HepG2 (cell line): ENCODE measurements around the gene GRAMD1A. TPM values are rescaled to one million over a fixed set of nuclear protein-coding genes. Genes with fewer than 3 reads are reported as not detected.

Experiments used
- BCLAF1 ChIP-seq: fragments of 450-650 bp; IDR thresholded peaks from 2 replicates; pipeline ENCODE4 v1.6.1; 2017; ENCODE audit warnings: mild to moderate bottlenecking
- CBX5 ChIP-seq: sonication (generic); formaldehyde crosslinking; IDR thresholded peaks from 2 replicates; pipeline ENCODE4 v1.4.0; 2020; ENCODE audit warnings: missing genetic modification reagents, borderline replicate concordance
- ETV5 ChIP-seq: IDR thresholded peaks from 2 replicates; pipeline ENCODE4 v1.6.1; 2018; ENCODE audit warnings: missing biosample characterization, missing genetic modification reagents, inconsistent platforms, borderline replicate concordance
- FOXA1 ChIP-seq, 2 experiments: fragments of 450-650 bp in 1 of 2; sonication (generic) in 1 of 2; formaldehyde crosslinking in 1 of 2; IDR thresholded peaks; 2 replicates each; pipeline versions ENCODE4 v1.4.0 to v1.6.1; 2016 to 2020; ENCODE audit warnings: missing genetic modification reagents in 1 of 2
- GABPB1 ChIP-seq: IDR thresholded peaks from 2 replicates; pipeline ENCODE4 v1.6.1; 2016; ENCODE audit warnings: mild to moderate bottlenecking, missing genetic modification reagents, moderate library complexity, missing compliant biosample characterization
- HHEX ChIP-seq: IDR thresholded peaks from 2 replicates; pipeline ENCODE4 v1.6.1; 2016; ENCODE audit warnings: control low read depth
- HMG20A ChIP-seq: IDR thresholded peaks from 2 replicates; pipeline ENCODE4 v1.6.1; 2016; ENCODE audit warnings: borderline replicate concordance
- HNRNPUL1 ChIP-seq: fragments of 200-400 bp; formaldehyde crosslinking; IDR thresholded peaks from 2 replicates; pipeline ENCODE4 v1.6.1; 2017; ENCODE audit warnings: low read depth, mild to moderate bottlenecking, low read length, moderate library complexity
- KMT2B ChIP-seq: IDR thresholded peaks from 2 replicates; pipeline ENCODE4 v1.6.1; 2016; ENCODE audit warnings: missing genetic modification reagents, missing compliant biosample characterization
- MNT ChIP-seq: fragments of 450-650 bp; IDR thresholded peaks from 2 replicates; pipeline ENCODE4 v1.6.1; 2016
- PRMT3 ChIP-seq: sonication (generic); formaldehyde crosslinking; IDR thresholded peaks from 2 replicates; pipeline ENCODE4 v1.8.1; 2022; ENCODE audit warnings: low read depth, mild to moderate bottlenecking, moderate library complexity, missing genetic modification reagents, borderline replicate concordance
- SCMH1 ChIP-seq: sonication (generic); formaldehyde crosslinking; IDR thresholded peaks from 2 replicates; pipeline ENCODE4 v1.9.0; 2021; ENCODE audit warnings: missing genetic modification reagents, mild to moderate bottlenecking, borderline replicate concordance
- SMAD3 ChIP-seq: sonication (generic); formaldehyde crosslinking; IDR thresholded peaks from 2 replicates; pipeline ENCODE4 v1.4.0; 2020; ENCODE audit warnings: missing genetic modification reagents
- ZFP36 ChIP-seq: fragments of 150-350 bp; IDR thresholded peaks from 2 replicates; pipeline ENCODE4 v1.6.1; 2018; ENCODE audit warnings: borderline replicate concordance, low read length, low read depth; ENCODE audit not compliant: partially characterized antibody
- ZFX ChIP-seq: sonication (generic); formaldehyde crosslinking; IDR thresholded peaks from 2 replicates; pipeline ENCODE4 v1.4.0; 2020; ENCODE audit warnings: mild to moderate bottlenecking, low read depth, missing genetic modification reagents, moderate library complexity
- ZNF331 ChIP-seq: sonication (generic); formaldehyde crosslinking; IDR thresholded peaks from 2 replicates; pipeline ENCODE4 v1.4.0; 2020; ENCODE audit warnings: missing genetic modification reagents
- ZNF354B ChIP-seq: sonication (generic); formaldehyde crosslinking; IDR thresholded peaks from 2 replicates; pipeline ENCODE4 v1.8.0; 2022; ENCODE audit warnings: mild to moderate bottlenecking, missing genetic modification reagents
- ZNF629 ChIP-seq: sonication (generic); formaldehyde crosslinking; conservative IDR thresholded peaks from 2 replicates; pipeline ENCODE4 v1.5.0; 2020; ENCODE audit warnings: missing genetic modification reagents
- ZSCAN21 ChIP-seq: sonication (generic); formaldehyde crosslinking; IDR thresholded peaks from 2 replicates; pipeline ENCODE4 v1.8.0; 2022; ENCODE audit warnings: mild to moderate bottlenecking, missing genetic modification reagents, moderate library complexity, borderline replicate concordance
- polyA plus RNA-seq, 8 experiments: library from polyadenylated mRNA; depleted of rRNA in 3 of 8; stranded (reverse) in 7 of 8; unstranded in 1 of 8; fragments of >200 nt; fragmentation: Illumina TruSeq in 4 of 8; extraction: Trizol in 4 of 8; gene quantifications; 2 replicates each; pipeline versions ENCODE4 v1.2.1 to v1.2.3, GENCODE V29; 2011 to 2016; ENCODE audit warnings: low read depth in 4 of 8, missing spikeins in 1 of 8, mixed read lengths in 1 of 8; ENCODE audit not compliant: insufficient read depth in 1 of 8
- total RNA-seq, 5 experiments: library from RNA; depleted of rRNA; stranded (reverse); fragments of >200 nt; fragmentation: Illumina TruSeq; extraction: Trizol; gene quantifications; 2 replicates each; pipeline ENCODE4 v1.2.3, GENCODE V29; 2016; ENCODE audit warnings: low read depth in 1 of 5
- TF ChIP-seq, protein P1 (sequence below): sonication (generic); formaldehyde crosslinking; conservative IDR thresholded peaks from 2 replicates; pipeline ENCODE4 v1.5.0; 2020; ENCODE audit warnings: missing genetic modification reagents
- TF ChIP-seq, protein P2 (sequence below): sonication (generic); formaldehyde crosslinking; IDR thresholded peaks from 2 replicates; pipeline ENCODE4 v1.8.0; 2022; ENCODE audit warnings: missing genetic modification reagents, mild to moderate bottlenecking, moderate library complexity, borderline replicate concordance

Gene GRAMD1A
- total and polyA plus RNA-seq, 2 of the 13 experiments (the other 11 are each of a cell fraction or from before 2014, with no cell fraction given): 14.7 to 181 TPM

DNA sequence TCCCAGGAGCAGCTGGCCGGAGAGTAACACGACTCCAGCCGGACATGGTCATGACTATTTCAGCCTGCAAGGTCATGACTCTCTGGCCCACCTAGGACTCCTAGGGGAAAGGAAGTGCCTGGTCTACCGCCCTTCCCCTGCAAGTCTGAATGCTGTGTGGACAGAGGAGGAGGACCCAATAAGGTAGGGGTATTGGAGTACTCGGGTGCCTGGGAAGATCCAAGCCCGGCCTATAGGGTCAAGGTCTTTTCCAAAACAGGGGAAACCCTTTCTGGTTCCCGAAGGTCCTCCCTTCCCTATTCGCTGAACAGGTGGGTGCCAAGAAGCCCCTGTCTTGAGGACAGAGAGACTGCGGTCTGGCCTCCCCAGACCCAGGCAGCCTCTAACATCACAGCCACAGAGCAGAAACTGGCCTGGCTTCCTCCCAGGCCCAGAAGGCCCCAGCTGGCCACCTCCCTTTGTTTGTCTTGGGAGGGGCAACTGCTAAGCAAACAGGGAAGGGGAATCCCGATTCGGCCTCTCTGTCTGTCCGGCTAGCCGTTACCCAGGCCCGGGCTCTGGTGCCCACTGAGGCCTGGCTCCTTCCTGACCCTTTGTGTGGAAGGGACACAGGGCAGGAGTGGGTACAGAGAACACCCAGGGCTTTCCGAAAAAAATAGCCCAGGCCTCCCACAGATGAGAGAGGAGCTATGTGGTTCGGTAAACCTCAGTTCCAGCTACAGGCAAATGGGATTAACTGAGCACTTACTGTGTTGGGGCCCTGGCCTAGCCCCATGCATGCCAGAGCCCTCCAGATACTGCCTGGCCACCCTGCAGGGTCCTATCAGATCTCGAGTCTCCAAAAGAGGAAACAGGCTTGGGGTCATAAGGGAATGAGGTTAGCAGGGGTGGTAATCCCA lies 5.2 kb upstream of the GRAMD1A start (continued):
- TF ChIP-seq MNT (no peak), HHEX (CRISPR knock-in tag) (peak; percentile 68; the same call in 1 of the 2 replicates), HMG20A (peak; percentile 81), ZSCAN21 (CRISPR knock-in tag) (no peak), FOXA1 (IDR thresholded peaks at IDR 0.05) (peak; percentile 74), FOXA1 (CRISPR knock-in tag; IDR thresholded peaks at IDR 0.05) (peak; percentile 99), ZFX (CRISPR knock-in tag) (peak; percentile 90), ZNF629 (peak; percentile 40; the same call in 1 of the 2 replicates), BCLAF1 (no peak), ZNF331 (peak; percentile 77; the same call in 1 of the 2 replicates), ZFP36 (no peak), SMAD3 (CRISPR knock-in tag) (peak; percentile 82), SCMH1 (CRISPR knock-in tag) (no peak), ETV5 (CRISPR knock-in tag) (peak; percentile 86; the same call in 1 of the 2 replicates), PRMT3 (CRISPR knock-in tag) (no peak), GABPB1 (CRISPR knock-in tag) (no peak; the same call in 1 of the 2 replicates), CBX5 (peak; percentile 46; the same call in 1 of the 2 replicates), HNRNPUL1 (no peak), ZNF354B (CRISPR knock-in tag) (no peak), KMT2B (CRISPR knock-in tag) (peak; percentile 56; the same call in 1 of the 2 replicates)
- TF ChIP-seq, protein P1, sequence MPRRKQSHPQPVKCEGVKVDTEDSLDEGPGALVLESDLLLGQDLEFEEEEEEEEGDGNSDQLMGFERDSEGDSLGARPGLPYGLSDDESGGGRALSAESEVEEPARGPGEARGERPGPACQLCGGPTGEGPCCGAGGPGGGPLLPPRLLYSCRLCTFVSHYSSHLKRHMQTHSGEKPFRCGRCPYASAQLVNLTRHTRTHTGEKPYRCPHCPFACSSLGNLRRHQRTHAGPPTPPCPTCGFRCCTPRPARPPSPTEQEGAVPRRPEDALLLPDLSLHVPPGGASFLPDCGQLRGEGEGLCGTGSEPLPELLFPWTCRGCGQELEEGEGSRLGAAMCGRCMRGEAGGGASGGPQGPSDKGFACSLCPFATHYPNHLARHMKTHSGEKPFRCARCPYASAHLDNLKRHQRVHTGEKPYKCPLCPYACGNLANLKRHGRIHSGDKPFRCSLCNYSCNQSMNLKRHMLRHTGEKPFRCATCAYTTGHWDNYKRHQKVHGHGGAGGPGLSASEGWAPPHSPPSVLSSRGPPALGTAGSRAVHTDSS (CRISPR knock-in tag): no peak
- TF ChIP-seq, protein P2, sequence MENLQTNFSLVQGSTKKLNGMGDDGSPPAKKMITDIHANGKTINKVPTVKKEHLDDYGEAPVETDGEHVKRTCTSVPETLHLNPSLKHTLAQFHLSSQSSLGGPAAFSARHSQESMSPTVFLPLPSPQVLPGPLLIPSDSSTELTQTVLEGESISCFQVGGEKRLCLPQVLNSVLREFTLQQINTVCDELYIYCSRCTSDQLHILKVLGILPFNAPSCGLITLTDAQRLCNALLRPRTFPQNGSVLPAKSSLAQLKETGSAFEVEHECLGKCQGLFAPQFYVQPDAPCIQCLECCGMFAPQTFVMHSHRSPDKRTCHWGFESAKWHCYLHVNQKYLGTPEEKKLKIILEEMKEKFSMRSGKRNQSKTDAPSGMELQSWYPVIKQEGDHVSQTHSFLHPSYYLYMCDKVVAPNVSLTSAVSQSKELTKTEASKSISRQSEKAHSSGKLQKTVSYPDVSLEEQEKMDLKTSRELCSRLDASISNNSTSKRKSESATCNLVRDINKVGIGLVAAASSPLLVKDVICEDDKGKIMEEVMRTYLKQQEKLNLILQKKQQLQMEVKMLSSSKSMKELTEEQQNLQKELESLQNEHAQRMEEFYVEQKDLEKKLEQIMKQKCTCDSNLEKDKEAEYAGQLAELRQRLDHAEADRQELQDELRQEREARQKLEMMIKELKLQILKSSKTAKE: peak; percentile 91; the same call in 1 of the 2 replicates
